ENCODE results near the gene DNAH2. TPM values are rescaled to one million over a fixed set of nuclear protein-coding genes. Genes with fewer than 3 reads are reported as not detected.

Gene DNAH2, protein sequence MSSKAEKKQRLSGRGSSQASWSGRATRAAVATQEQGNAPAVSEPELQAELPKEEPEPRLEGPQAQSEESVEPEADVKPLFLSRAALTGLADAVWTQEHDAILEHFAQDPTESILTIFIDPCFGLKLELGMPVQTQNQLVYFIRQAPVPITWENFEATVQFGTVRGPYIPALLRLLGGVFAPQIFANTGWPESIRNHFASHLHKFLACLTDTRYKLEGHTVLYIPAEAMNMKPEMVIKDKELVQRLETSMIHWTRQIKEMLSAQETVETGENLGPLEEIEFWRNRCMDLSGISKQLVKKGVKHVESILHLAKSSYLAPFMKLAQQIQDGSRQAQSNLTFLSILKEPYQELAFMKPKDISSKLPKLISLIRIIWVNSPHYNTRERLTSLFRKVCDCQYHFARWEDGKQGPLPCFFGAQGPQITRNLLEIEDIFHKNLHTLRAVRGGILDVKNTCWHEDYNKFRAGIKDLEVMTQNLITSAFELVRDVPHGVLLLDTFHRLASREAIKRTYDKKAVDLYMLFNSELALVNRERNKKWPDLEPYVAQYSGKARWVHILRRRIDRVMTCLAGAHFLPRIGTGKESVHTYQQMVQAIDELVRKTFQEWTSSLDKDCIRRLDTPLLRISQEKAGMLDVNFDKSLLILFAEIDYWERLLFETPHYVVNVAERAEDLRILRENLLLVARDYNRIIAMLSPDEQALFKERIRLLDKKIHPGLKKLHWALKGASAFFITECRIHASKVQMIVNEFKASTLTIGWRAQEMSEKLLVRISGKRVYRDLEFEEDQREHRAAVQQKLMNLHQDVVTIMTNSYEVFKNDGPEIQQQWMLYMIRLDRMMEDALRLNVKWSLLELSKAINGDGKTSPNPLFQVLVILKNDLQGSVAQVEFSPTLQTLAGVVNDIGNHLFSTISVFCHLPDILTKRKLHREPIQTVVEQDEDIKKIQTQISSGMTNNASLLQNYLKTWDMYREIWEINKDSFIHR (N-terminal part only)
- 0.72 TPM for total RNA-seq (ENCODE audit: unreplicated experiment)
- long read RNA-seq = 0 reads

DNA sequence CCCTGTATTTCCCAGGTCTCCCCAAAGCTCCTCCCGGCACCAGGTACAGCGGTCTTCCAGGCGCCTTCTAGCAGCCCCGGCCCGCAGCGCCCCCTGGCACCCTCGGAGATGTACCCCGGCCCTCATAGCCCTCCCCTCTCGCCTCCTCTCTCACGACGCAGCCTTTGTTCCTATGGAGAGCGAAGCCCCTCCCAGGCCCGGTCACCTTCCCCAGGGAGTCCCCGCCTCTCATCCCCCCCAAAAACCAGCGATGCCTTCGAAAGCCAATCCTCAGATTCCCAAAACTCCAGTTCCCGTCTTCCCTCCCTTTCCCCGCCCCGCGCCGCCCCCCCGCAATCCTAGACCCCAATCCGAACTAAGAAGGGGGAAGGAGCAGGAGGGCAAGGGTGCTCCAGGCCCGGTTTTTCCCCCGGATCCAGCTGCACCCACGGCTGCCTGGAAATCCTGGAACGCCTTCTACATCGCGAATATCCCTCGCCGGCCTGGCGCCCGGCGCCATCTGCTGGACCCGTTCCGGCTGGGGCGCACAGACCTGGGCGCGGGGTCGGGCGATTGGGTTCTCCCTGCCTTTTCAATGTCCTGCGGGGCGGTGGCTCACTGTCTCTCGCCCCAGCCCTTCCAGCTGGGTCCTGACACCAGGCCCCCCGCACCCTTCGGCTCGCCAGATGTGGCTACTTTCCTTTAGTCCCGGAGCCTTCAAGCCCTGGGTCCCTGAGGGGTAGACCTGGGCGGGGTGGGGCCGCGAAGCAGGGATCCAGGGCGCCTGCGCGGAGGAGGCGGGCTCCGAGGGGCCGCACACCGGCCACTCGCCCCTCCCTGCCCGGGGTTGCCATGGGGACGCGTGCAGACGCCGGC, at the start of gene DNAH2:
DNAH2 (plus strand) TSS at position 844 of the 855 bp plus-strand sequence. CDS start 1,991 bp downstream, outside the sequence.
- Mint-ChIP-seq H3K4me1 (ENCODE audit: unreplicated experiment) (peaks cover 38% of the 10 kb centered on the region), H3K27ac (ENCODE audit: unreplicated experiment) (peak within 1 kb of the TSS; percentile 74), H3K9me3 (ENCODE audit: unreplicated experiment) (no peaks in the 10 kb centered on the region), H3K4me3 (ENCODE audit: unreplicated experiment) (peak within 1 kb of the TSS; percentile 90), H3K27me3 (ENCODE audit: unreplicated experiment) (peaks cover 2% of the 10 kb centered on the region), H3K36me3 (ENCODE audit: low read depth, unreplicated experiment) (no peaks in the 10 kb centered on the region)
- TF ChIP-seq, protein P1, sequence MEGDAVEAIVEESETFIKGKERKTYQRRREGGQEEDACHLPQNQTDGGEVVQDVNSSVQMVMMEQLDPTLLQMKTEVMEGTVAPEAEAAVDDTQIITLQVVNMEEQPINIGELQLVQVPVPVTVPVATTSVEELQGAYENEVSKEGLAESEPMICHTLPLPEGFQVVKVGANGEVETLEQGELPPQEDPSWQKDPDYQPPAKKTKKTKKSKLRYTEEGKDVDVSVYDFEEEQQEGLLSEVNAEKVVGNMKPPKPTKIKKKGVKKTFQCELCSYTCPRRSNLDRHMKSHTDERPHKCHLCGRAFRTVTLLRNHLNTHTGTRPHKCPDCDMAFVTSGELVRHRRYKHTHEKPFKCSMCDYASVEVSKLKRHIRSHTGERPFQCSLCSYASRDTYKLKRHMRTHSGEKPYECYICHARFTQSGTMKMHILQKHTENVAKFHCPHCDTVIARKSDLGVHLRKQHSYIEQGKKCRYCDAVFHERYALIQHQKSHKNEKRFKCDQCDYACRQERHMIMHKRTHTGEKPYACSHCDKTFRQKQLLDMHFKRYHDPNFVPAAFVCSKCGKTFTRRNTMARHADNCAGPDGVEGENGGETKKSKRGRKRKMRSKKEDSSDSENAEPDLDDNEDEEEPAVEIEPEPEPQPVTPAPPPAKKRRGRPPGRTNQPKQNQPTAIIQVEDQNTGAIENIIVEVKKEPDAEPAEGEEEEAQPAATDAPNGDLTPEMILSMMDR (IDR thresholded peaks at IDR 0.05; ENCODE audit: unreplicated experiment) = peak; percentile 23
- DNase-seq (ENCODE audit: low spot score) = peak; percentile 90

DNA sequence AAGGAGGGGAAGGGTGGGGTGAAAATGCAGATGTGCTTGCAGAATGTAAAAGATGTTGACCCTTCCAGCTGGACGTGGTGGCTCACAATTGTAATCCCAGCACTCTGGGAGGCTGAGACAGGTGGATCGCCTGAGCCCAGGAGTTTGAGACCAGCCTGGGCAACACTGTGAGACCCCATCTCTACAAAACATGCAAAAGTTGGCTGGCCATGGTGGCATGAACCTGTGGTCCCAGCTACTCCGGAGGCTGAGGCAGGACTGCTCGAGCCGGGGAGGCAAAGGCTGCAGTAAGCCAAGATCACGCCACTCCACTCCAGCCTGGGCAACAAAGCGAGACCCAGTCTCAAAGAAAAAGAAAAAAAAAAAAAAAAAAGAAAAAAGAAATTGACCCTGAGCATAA, 49.1 kb upstream of the DNAH2 start:
- H3K27ac Mint-ChIP-seq (ENCODE audit: unreplicated experiment) = no peak overlapping the region
- TF ChIP-seq, protein P1 (IDR thresholded peaks at IDR 0.05; ENCODE audit: unreplicated experiment) = no peak

DNA sequence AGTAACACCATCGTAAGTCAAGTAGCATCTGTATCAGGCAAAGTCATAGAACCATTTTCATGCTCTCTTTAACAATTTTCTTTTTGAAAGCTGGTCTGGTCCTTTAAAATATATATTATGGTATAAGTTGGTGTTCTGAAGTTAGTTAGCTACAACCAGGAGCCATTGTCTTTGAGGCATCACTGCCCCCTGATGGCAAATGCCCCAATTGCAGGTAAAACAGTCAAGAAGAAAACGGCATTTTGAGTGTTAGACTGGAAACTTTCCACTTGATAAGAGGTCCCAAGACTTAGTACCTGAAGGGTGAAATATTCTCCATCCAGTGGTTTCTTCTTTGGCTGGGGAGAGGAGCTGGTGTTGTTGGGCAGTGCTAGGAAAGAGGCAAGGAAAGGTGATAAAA, 44.3 kb upstream of the DNAH2 start:
- Mint-ChIP-seq H3K36me3 (ENCODE audit: low read depth, unreplicated experiment) (peaks cover 43% of the 10 kb centered on the region), H3K4me3 (ENCODE audit: unreplicated experiment) (peak overlapping the region; percentile 89), H3K9me3 (ENCODE audit: unreplicated experiment) (no peaks in the 10 kb centered on the region), H3K27me3 (ENCODE audit: unreplicated experiment) (peaks cover 5% of the 10 kb centered on the region), H3K27ac (ENCODE audit: unreplicated experiment) (no peak overlapping the region), H3K4me1 (ENCODE audit: unreplicated experiment) (peaks cover 21% of the 10 kb centered on the region)
- DNase-seq (ENCODE audit: low spot score) = no peak
- TF ChIP-seq, protein P1 (IDR thresholded peaks at IDR 0.05; ENCODE audit: unreplicated experiment) = peak; percentile 89

More for the DNA sequence above, 49.1 kb upstream of the DNAH2 start:
- no peak for DNase-seq (ENCODE audit: low spot score)
- Mint-ChIP-seq H3K27me3 (ENCODE audit: unreplicated experiment) (peaks cover 2% of the 10 kb centered on the region), H3K4me3 (ENCODE audit: unreplicated experiment) (no peak overlapping the region), H3K9me3 (ENCODE audit: unreplicated experiment) (no peaks in the 10 kb centered on the region), H3K4me1 (ENCODE audit: unreplicated experiment) (no peaks in the 10 kb centered on the region), H3K36me3 (ENCODE audit: low read depth, unreplicated experiment) (peaks cover 22% of the 10 kb centered on the region)

DNA sequence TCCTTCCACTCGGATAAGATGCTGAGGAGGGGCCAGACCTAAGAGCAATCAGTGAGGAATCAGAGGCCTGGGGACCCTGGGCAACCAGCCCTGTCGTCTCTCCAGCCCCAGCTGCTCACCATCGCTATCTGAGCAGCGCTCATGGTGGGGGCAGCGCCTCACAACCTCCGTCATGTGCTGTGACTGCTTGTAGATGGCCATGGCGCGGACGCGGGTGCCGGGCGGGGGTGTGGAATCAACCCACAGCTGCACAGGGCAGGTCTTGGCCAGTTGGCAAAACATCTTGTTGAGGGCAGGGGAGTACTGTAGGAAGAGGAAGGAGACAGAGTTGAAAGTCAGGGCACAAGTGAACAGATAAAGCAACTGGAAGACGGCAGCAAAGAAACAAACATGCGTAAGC, 42.6 kb upstream of the DNAH2 start:
- Mint-ChIP-seq H3K27me3 (ENCODE audit: unreplicated experiment) (peaks cover 5% of the 10 kb centered on the region), H3K36me3 (ENCODE audit: low read depth, unreplicated experiment) (peaks cover 43% of the 10 kb centered on the region), H3K9me3 (ENCODE audit: unreplicated experiment) (no peaks in the 10 kb centered on the region), H3K27ac (ENCODE audit: unreplicated experiment) (no peak overlapping the region), H3K4me1 (ENCODE audit: unreplicated experiment) (peaks cover 21% of the 10 kb centered on the region), H3K4me3 (ENCODE audit: unreplicated experiment) (peak overlapping the region; percentile 66)
- TF ChIP-seq, protein P1 (IDR thresholded peaks at IDR 0.05; ENCODE audit: unreplicated experiment) = no peak
- DNase-seq (ENCODE audit: low spot score) = no peak

All from endothelial cell (in vitro differentiated cells).